GM19324 (cell line): Measurements from ENCODE around the gene OPTN.

Experiments used
- ATAC-seq: cut with Tn5 transposase; IDR thresholded peaks from one replicate; pipeline ENCODE4 v1.9.1; 2021; ENCODE audit warnings: mild to moderate bottlenecking, moderate library complexity; ENCODE audit not compliant: unreplicated experiment, low FRiP score

Gene OPTN

GRCh38 chr10:13168781-13169180, 68.8 kb downstream of the OPTN start:
- no peak for ATAC-seq

GRCh38 chr10:13173616-13174015, 73.7 kb downstream of the OPTN start:
- no peak for ATAC-seq

- ATAC-seq, result no peak
Measured at GRCh38 chr10:13180788-13181187, 80.8 kb downstream of the OPTN start.

GRCh38 chr10:13182424-13182823, 82.5 kb downstream of the OPTN start:
- no peak for ATAC-seq

GRCh38 chr10:13183625-13184024, 83.7 kb downstream of the OPTN start:
- ATAC-seq, result no peak

GRCh38 chr10:13184276-13184675, 84.3 kb downstream of the OPTN start:
- ATAC-seq, result no peak

- no peak for ATAC-seq
Measured at GRCh38 chr10:13184730-13185514, 85.0 kb downstream of the OPTN start.

- ATAC-seq, result no peak
Measured at GRCh38 chr10:13187135-13187534, 87.2 kb downstream of the OPTN start.
